ENCODE data around the gene SLC28A1.

Gene SLC28A1

DNA sequence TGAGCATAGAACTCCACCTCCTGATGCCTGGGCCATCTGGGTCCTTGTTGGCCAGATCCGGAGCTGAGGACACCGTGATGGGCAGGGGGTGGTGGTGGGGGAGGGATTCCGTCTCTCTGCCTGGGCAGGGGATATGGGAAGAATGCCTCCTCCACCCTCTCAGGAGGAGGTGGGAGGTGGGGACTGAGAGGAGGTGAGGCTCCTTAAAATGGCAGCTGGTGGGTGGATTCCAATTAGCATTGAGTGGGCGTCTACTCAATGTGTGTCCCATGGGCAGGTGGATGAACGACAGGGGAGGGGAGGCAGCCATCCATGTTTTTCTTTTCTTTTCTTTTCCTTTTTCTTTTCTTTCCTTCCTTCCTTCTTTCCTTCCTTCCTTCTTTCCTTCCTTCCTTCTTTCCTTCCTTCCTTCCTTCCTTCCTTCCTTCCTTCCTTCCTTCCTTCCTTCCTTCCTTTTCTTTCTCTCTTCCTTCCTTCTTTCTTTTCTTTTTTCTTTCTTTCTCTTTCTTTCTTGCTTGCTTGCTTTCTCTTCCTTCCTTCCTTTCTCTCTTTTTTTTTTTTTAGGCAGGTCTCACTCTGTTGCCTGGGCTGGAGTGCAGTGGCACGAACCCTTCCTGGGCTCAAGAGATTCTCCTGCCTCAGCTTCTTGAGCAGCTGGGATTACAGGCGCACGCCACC, 5.0 kb downstream of the SLC28A1 start:
- Histone ChIP-seq H3K27me3 (ENCODE audit: insufficient read depth, low read length) (no peaks in the 10 kb centered on the region), H4K12ac (ENCODE audit: low read depth, low read length) (no peak overlapping the region), H2BK120ac (ENCODE audit: insufficient read depth, low read length, poor library complexity) (no peak overlapping the region), H2AFZ (ENCODE audit: insufficient read depth, low read length, poor library complexity) (no peak overlapping the region), H3K36me3 (ENCODE audit: control insufficient read depth in 1 of 2, insufficient read depth in 2 of 2, low read length in 2 of 2) (no peaks in the 10 kb centered on the region), H3K4ac (ENCODE audit: low read depth, low read length) (no peak overlapping the region), H4K8ac (ENCODE audit: low read depth, low read length) (no peak overlapping the region), H3K9me3 (ENCODE audit: insufficient read depth, low read depth, low read length) (peaks cover 2% of the 10 kb centered on the region), H3K4me3 (ENCODE audit: low read depth, low read length) (no peak overlapping the region), H3K14ac (ENCODE audit: low read length) (no peak overlapping the region), H2BK12ac (ENCODE audit: low read length) (no peak overlapping the region), H3K79me2 (ENCODE audit: control insufficient read depth, insufficient read depth, low read length, poor library complexity) (no peaks in the 10 kb centered on the region), H3K23ac (ENCODE audit: low read length) (no peak overlapping the region), H2BK5ac (ENCODE audit: low read depth, low read length, poor library complexity) (no peak overlapping the region), H3K27ac (ENCODE audit: low read depth, low read length) (no peak overlapping the region), H3K4me2 (ENCODE audit: low read length) (no peak overlapping the region), H3K18ac (ENCODE audit: low read length) (no peak overlapping the region), H2AK5ac (ENCODE audit: low read length) (no peak overlapping the region), H3K4me1 (ENCODE audit: control insufficient read depth in 1 of 2, insufficient read depth in 2 of 2, low read length in 2 of 2) (peaks cover 2% of the 10 kb centered on the region in 2 experiments), H3K79me1 (ENCODE audit: low read length) (no peaks in the 10 kb centered on the region), H3K9ac (ENCODE audit: low read length) (no peak overlapping the region), H4K91ac (ENCODE audit: low read depth, low read length) (peak overlapping the region; percentile 34)
- DNase-seq: no peak
- no CpG with 5 or more reads among the region's 8 CpGs for WGBS (ENCODE audit: extremely low coverage, insufficient coverage, insufficient read length)

DNA sequence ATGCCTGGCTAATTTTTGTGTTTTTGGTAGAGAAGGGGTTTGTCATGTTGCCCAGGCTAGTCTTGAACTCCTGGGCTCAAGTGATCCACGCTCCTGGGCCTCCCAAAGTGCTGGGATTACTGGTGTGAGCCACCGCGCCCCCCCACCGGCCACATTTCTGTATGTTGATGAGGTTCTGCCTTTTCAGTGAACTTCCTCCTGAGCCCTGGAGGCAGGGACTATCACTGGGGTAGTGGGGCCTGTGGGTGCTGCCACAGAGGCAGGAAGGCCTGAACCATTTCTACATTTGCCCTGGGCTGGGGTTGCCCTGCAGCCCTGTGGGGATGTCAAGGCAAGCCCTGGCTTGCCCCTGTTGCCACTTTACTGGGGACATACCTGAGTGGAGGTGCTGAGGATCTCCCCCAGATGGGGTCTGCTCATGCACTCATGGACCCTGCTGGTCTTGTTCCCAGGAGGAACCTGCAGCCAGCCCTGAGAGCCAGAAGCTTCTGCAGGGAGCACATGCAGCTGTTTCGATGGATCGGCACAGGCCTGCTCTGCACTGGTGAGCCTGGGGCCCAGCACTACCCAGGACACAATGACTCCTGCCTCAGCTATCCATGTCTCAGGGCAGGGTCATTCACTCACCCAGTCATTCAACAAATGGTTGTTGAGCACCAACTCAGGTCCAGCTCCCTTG, 5.7 kb downstream of the SLC28A1 start:
- Histone ChIP-seq H2AK5ac (ENCODE audit: low read length) (no peak overlapping the region), H2AFZ (ENCODE audit: insufficient read depth, low read length, poor library complexity) (no peak overlapping the region), H3K14ac (ENCODE audit: low read length) (no peak overlapping the region), H3K27me3 (ENCODE audit: insufficient read depth, low read length) (no peaks in the 10 kb centered on the region), H3K9me3 (ENCODE audit: insufficient read depth, low read depth, low read length) (peaks cover 2% of the 10 kb centered on the region), H3K23ac (ENCODE audit: low read length) (no peak overlapping the region), H3K4me1 (ENCODE audit: control insufficient read depth in 1 of 2, insufficient read depth in 2 of 2, low read length in 2 of 2) (peaks cover 8% of the 10 kb centered on the region in 2 experiments), H3K79me1 (ENCODE audit: low read length) (no peaks in the 10 kb centered on the region), H2BK12ac (ENCODE audit: low read length) (peak overlapping the region; percentile 6), H3K18ac (ENCODE audit: low read length) (no peak overlapping the region), H3K27ac (ENCODE audit: low read depth, low read length) (no peak overlapping the region), H3K4me2 (ENCODE audit: low read length) (no peak overlapping the region), H3K79me2 (ENCODE audit: control insufficient read depth, insufficient read depth, low read length, poor library complexity) (no peaks in the 10 kb centered on the region), H3K4me3 (ENCODE audit: low read depth, low read length) (no peak overlapping the region), H3K9ac (ENCODE audit: low read length) (no peak overlapping the region), H4K91ac (ENCODE audit: low read depth, low read length) (peak overlapping the region; percentile 34), H4K12ac (ENCODE audit: low read depth, low read length) (no peak overlapping the region), H2BK5ac (ENCODE audit: low read depth, low read length, poor library complexity) (no peak overlapping the region), H3K4ac (ENCODE audit: low read depth, low read length) (no peak overlapping the region), H3K36me3 (ENCODE audit: control insufficient read depth in 1 of 2, insufficient read depth in 2 of 2, low read length in 2 of 2) (no peaks in the 10 kb centered on the region), H4K8ac (ENCODE audit: low read depth, low read length) (peak overlapping the region; percentile 5), H2BK120ac (ENCODE audit: insufficient read depth, low read length, poor library complexity) (no peak overlapping the region)
- no peak for DNase-seq
- no CpG with 5 or more reads among the region's 6 CpGs for WGBS (ENCODE audit: extremely low coverage, insufficient coverage, insufficient read length)

DNA sequence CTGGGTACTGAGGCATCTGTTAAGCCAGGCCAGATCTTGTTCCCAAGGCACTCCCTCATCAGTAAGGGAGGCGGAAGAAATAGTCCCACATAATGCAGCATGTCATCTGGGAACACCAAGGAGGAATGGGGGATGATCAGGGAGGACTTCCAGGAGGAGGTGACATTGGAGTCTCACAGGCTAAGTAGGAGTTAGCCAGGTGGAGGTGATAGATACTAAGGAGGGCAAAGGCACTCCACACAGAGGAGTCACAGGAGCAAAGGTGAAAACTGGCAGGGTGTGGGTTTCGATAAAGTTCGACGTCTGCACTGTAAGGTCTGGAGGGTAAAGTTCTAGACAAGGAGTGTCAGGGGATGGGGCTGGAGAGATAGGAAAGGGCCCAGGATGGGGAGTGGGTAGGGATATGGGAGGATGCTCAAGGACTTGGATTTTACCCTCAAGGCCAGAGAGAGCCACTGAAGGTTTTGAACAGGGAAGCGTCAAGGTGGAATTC, 6.3 kb downstream of the SLC28A1 start:
- no peak overlapping the region for H3K18ac ChIP-seq (ENCODE audit: low read length)
- peaks cover 10 to 12% of the 10 kb centered on the region in 2 experiments for H3K4me1 ChIP-seq (ENCODE audit: control insufficient read depth in 1 of 2, insufficient read depth in 2 of 2, low read length in 2 of 2)
- no peak overlapping the region for H2AK5ac ChIP-seq (ENCODE audit: low read length)
- H2BK5ac ChIP-seq (ENCODE audit: low read depth, low read length, poor library complexity): no peak overlapping the region
- H4K91ac ChIP-seq (ENCODE audit: low read depth, low read length): peak overlapping the region; percentile 34
- no peak overlapping the region for H3K9ac ChIP-seq (ENCODE audit: low read length)
- no peak overlapping the region for H3K4ac ChIP-seq (ENCODE audit: low read depth, low read length)
- no peak overlapping the region for H3K4me3 ChIP-seq (ENCODE audit: low read depth, low read length)
- H2AFZ ChIP-seq (ENCODE audit: insufficient read depth, low read length, poor library complexity): no peak overlapping the region
- H3K79me1 ChIP-seq (ENCODE audit: low read length): no peaks in the 10 kb centered on the region
- peaks cover 2% of the 10 kb centered on the region for H3K9me3 ChIP-seq (ENCODE audit: insufficient read depth, low read depth, low read length)
- H2BK120ac ChIP-seq (ENCODE audit: insufficient read depth, low read length, poor library complexity): no peak overlapping the region
- no peak overlapping the region for H3K23ac ChIP-seq (ENCODE audit: low read length)
- H3K14ac ChIP-seq (ENCODE audit: low read length): no peak overlapping the region
- H3K4me2 ChIP-seq (ENCODE audit: low read length): no peak overlapping the region
- no peaks in the 10 kb centered on the region for H3K27me3 ChIP-seq (ENCODE audit: insufficient read depth, low read length)
- H3K27ac ChIP-seq (ENCODE audit: low read depth, low read length): no peak overlapping the region
- no peak overlapping the region for H4K12ac ChIP-seq (ENCODE audit: low read depth, low read length)
- WGBS (ENCODE audit: extremely low coverage, insufficient coverage, insufficient read length): no CpG with 5 or more reads among the region's 5 CpGs
- DNase-seq: no peak
- H3K79me2 ChIP-seq (ENCODE audit: control insufficient read depth, insufficient read depth, low read length, poor library complexity): no peaks in the 10 kb centered on the region
- H3K36me3 ChIP-seq (ENCODE audit: control insufficient read depth in 1 of 2, insufficient read depth in 2 of 2, low read length in 2 of 2): no peaks in the 10 kb centered on the region
- peak overlapping the region; percentile 5 for H4K8ac ChIP-seq (ENCODE audit: low read depth, low read length)
- no peak overlapping the region for H2BK12ac ChIP-seq (ENCODE audit: low read length)

DNA sequence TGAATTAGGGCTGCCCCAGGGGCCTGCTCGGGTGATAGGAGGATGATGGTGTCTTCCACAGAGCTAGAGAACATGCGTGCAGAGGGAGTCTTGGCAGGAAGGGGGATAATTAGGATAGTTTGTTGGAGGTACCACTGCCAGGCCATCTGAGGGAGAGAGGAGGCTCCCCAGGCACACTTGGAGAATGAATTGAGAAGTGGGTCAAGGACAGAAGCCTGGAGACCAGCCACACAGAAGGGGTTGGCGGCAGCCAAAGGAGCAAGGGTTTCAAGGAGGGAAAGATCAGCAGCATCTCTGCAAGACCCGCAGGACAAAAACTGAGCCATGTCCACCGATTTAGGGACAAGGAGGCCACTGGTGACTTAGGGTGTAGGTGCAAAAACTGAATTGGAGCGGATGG, 6.9 kb downstream of the SLC28A1 start:
- H4K8ac ChIP-seq (ENCODE audit: low read depth, low read length): no peak overlapping the region

More for the DNA sequence above, 6.9 kb downstream of the SLC28A1 start:
- no peak overlapping the region for H2AFZ ChIP-seq (ENCODE audit: insufficient read depth, low read length, poor library complexity)
- H3K4me3 ChIP-seq (ENCODE audit: low read depth, low read length): no peak overlapping the region
- no peak overlapping the region for H3K18ac ChIP-seq (ENCODE audit: low read length)
- H2BK120ac ChIP-seq (ENCODE audit: insufficient read depth, low read length, poor library complexity): no peak overlapping the region
- peaks cover 2% of the 10 kb centered on the region for H3K9me3 ChIP-seq (ENCODE audit: insufficient read depth, low read depth, low read length)
- no peak overlapping the region for H3K9ac ChIP-seq (ENCODE audit: low read length)
- no peaks in the 10 kb centered on the region for H3K79me1 ChIP-seq (ENCODE audit: low read length)
- H2BK5ac ChIP-seq (ENCODE audit: low read depth, low read length, poor library complexity): no peak overlapping the region
- H4K91ac ChIP-seq (ENCODE audit: low read depth, low read length): no peak overlapping the region
- H3K4me2 ChIP-seq (ENCODE audit: low read length): no peak overlapping the region
- no peak overlapping the region for H3K23ac ChIP-seq (ENCODE audit: low read length)
- H3K4me1 ChIP-seq (ENCODE audit: control insufficient read depth in 1 of 2, insufficient read depth in 2 of 2, low read length in 2 of 2): peaks cover 10 to 12% of the 10 kb centered on the region in 2 experiments
- no peaks in the 10 kb centered on the region for H3K36me3 ChIP-seq (ENCODE audit: control insufficient read depth in 1 of 2, insufficient read depth in 2 of 2, low read length in 2 of 2)
- H3K27me3 ChIP-seq (ENCODE audit: insufficient read depth, low read length): no peaks in the 10 kb centered on the region
- no peak overlapping the region for H2AK5ac ChIP-seq (ENCODE audit: low read length)
- no peak overlapping the region for H3K27ac ChIP-seq (ENCODE audit: low read depth, low read length)
- no CpG with 5 or more reads among the region's 6 CpGs for whole genome bisulfite sequencing (ENCODE audit: extremely low coverage, insufficient coverage, insufficient read length)
- no peak overlapping the region for H4K12ac ChIP-seq (ENCODE audit: low read depth, low read length)
- H3K14ac ChIP-seq (ENCODE audit: low read length): no peak overlapping the region
- no peak overlapping the region for H2BK12ac ChIP-seq (ENCODE audit: low read length)
- no peaks in the 10 kb centered on the region for H3K79me2 ChIP-seq (ENCODE audit: control insufficient read depth, insufficient read depth, low read length, poor library complexity)
- no peak overlapping the region for H3K4ac ChIP-seq (ENCODE audit: low read depth, low read length)
- no peak for DNase-seq

Data from trophoblast cell (in vitro differentiated cells and primary cell).